BJ (cell line): ENCODE measurements around the gene KCTD10. TPM values are rescaled to one million over a fixed set of nuclear protein-coding genes. Genes with fewer than 3 reads are reported as not detected.
"Not testable (repeated sequence)": the region's sequence is repeated elsewhere in the genome, so short reads cannot be mapped to it uniquely, and the experiment has no call there.

Experiments used
- CTCF ChIA-PET: fragments of 350-600 bp; formaldehyde crosslinking; extraction: SDS; loops from one replicate; lab custom pipeline; 2021; ENCODE audit warnings: antibody characterized with exemption, inconsistent platforms; lab: Yijun Ruan, JAX
- POLR2A ChIA-PET: fragments of 300-600 bp; sonication (Branson Sonifier 250); formaldehyde crosslinking; extraction: SDS; loops from one replicate; lab custom pipeline; 2021; ENCODE audit warnings: antibody characterized with exemption; lab: Charles Lee
- DNase-seq: peaks from one replicate; pipeline ENCODE4 v3.0.0-alpha.2; 2011; ENCODE audit warnings: low read depth
- H3K27me3 ChIP-seq: 2 replicates; pipeline ENCODE4 v1.6.0; 2011; ENCODE audit warnings: low read length; ENCODE audit not compliant: control insufficient read depth, insufficient read depth
- H3K36me3 ChIP-seq: 2 replicates; pipeline ENCODE4 v1.5.1; 2011; ENCODE audit warnings: low read length; ENCODE audit not compliant: control insufficient read depth, insufficient read depth
- H3K4me3 ChIP-seq: 2 replicates; pipeline ENCODE4 v1.5.1; 2011; ENCODE audit warnings: low read depth, mild to moderate bottlenecking, control low read depth, low read length
- CTCF ChIP-seq: IDR thresholded peaks from 2 replicates; pipeline ENCODE4 v1.5.1; 2011; ENCODE audit warnings: low read depth, mild to moderate bottlenecking, control low read depth, inconsistent platforms, low read length, moderate library complexity; ENCODE audit not compliant: insufficient read depth
- polyA plus RNA-seq: library from polyadenylated mRNA; depleted of rRNA; stranded (reverse); fragments of >200 nt; gene quantifications from 2 replicates; pipeline ENCODE4 v1.2.3, GENCODE V29; 2011

KCTD10 gene
- polyA plus RNA-seq, 1 experiment, result 172 TPM

GRCh38 chr12:109443794-109444193 is 33.3 kb downstream of the KCTD10 start:
- H3K27me3 ChIP-seq, result no peaks in the 10 kb centered on the region
- no peak overlapping the region for H3K4me3 ChIP-seq
- TF ChIP-seq CTCF, result no peak
- H3K36me3 ChIP-seq, result peaks cover 11% of the 10 kb centered on the region
- POLR2A ChIA-PET, result interaction anchor here (0.5 kb wide), 1 partner anchor 73 kb away, joined by 3 read pairs; no protein-coding TSS in a partner anchor
- CTCF ChIA-PET, result interaction anchor here (0.7 to 3.0 kb wide), 4 partner anchors 11 to 33 kb away, joined by 3 to 14 read pairs (median 4); partner anchors contain the start of genes KCTD10 and UBE3B
- no peak for DNase-seq

GRCh38 chr12:109440851-109441490 is 36.1 kb downstream of the KCTD10 start:
- POLR2A ChIA-PET, result no interaction called here
- H3K27me3 ChIP-seq, result no peaks in the 10 kb centered on the region
- H3K36me3 ChIP-seq, result peaks cover 3% of the 10 kb centered on the region; the same call in 1 of the 2 replicates
- no peak overlapping the region for H3K4me3 ChIP-seq
- CTCF ChIA-PET, result interaction anchor here (0.7 kb wide), 1 partner anchor 21 kb away, joined by 3 read pairs; no protein-coding TSS in a partner anchor
- no peak for DNase-seq
- TF ChIP-seq CTCF, result no peak

GRCh38 chr12:109439951-109440350 is 37.1 kb downstream of the KCTD10 start:
- DNase-seq, H3K36me3 ChIP-seq, H3K4me3 ChIP-seq, H3K27me3 ChIP-seq, POLR2A ChIA-PET: not testable (repeated sequence)
- CTCF ChIA-PET, result interaction anchor here (0.7 to 1.4 kb wide), 2 partner anchors 10 to 23 kb away, joined by 3 read pairs; no protein-coding TSS in a partner anchor

DNA sequence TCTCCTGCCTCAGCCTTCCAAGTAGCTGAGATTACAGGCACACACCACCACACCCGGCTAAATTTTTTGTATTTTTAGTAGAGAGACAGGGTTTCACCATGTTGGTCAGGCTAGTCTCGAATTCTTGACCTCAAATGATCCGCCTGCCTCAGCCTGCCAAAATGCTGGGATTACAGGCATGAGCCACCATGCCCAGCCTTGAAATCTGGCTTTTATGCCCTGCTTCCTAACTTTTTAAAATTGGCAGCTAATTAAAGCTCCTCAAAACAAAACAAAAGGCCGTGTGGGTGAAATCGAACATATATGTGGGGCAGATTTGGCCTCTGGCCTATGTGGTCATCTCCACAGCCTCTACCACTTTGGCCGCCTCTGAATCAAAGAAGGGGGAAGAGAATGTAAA is 37.9 kb downstream of the KCTD10 start:
- Histone ChIP-seq H3K27me3 (no peaks in the 10 kb centered on the region), H3K4me3 (no peak overlapping the region), H3K36me3 (peaks cover 3% of the 10 kb centered on the region; the same call in 1 of the 2 replicates)
- no peak for TF ChIP-seq CTCF
- no peak for DNase-seq
- ChIA-PET CTCF (interaction anchor here (0.7 to 1.4 kb wide), 3 partner anchors 9 to 80 kb away, joined by 3 to 5 read pairs (median 4); no protein-coding TSS in a partner anchor), POLR2A (no interaction called here)

DNA sequence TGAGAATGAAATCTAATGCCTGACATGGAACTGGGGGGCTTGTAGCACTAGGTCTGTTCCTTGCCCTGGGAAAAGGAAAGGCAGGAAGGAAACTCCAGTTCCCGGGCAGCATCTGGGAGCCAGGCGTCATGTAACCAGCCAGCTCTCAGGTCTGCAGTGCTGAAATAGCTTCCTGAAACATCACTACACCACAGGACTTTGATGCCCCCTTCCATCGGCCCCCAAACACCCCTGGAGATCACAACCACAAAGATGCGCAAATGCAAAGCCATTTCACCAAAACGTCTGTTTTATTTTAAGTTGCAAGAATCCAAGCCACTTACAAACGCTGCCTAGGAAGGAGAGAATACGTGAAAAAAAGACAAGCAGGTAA is 40.9 kb downstream of the KCTD10 start:
- no peak for TF ChIP-seq CTCF
- ChIA-PET POLR2A (no interaction called here), CTCF (interaction anchor here (1.2 to 5.7 kb wide), 5 partner anchors 8 to 339 kb away, joined by 4 to 40 read pairs (median 6); partner anchors contain the start of genes KCTD10 and UBE3B)
- Histone ChIP-seq H3K4me3 (no peak overlapping the region), H3K36me3 (no peaks in the 10 kb centered on the region), H3K27me3 (no peaks in the 10 kb centered on the region)
- no peak for DNase-seq
